Sigmoid colon (tissue), 4 donors: ENCODE results near the gene FOXO6.

Experiments used
- CTCF ChIP-seq, 4 experiments: fragments of 450-650 bp in 3 of 4; fragments of 200-600 bp in 1 of 4; IDR thresholded peaks; one replicate each; pipeline ENCODE4 v1.5.1; 2016 to 2019; ENCODE audit warnings: antibody characterized with exemption in 4 of 4, mild to moderate bottlenecking in 3 of 4, moderate library complexity in 2 of 4
- POLR2AphosphoS5 ChIP-seq, 4 donors: sonication (generic); formaldehyde crosslinking; IDR thresholded peaks; one replicate each; pipeline ENCODE4 v1.6.1; 2017; ENCODE audit warnings: antibody characterized with exemption in 4 of 4

DNA sequence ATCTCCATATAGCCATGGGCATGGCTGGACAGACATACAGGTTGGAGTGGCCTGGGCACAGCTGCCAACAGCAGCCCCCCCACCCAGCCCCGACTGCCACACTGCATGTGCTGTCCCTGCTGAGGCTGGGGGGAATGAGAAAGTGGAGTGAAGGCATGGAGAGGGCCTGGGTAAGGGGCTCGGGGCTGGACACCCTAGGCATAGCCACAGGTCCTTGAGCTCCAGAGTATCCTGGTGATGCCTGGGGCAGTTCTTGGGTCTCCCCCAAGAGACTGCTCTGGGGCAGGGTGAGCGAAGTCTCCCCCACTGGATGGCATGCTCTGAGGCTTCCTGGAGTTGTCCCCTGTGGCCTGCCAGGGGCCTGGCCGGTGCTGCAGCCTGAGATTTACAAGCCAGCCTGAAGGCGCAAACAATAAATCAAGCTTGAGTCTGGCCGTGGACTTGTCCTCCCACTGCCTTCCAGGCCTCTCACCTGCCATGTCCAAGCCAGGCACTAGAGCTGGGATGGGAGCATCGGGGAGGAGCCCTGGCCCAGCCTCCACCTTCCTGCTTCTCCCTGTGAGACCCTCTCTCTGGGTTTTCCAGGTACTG lies 53.6 kb downstream of the FOXO6 start:
- TF ChIP-seq POLR2AphosphoS5 (IDR thresholded peaks at IDR 0.05) (peak in 2 of 4 donors; percentile 10 to 41), CTCF (IDR thresholded peaks at IDR 0.05) (no peak)
